ENCODE measurements around the gene MRPS10.

DNA sequence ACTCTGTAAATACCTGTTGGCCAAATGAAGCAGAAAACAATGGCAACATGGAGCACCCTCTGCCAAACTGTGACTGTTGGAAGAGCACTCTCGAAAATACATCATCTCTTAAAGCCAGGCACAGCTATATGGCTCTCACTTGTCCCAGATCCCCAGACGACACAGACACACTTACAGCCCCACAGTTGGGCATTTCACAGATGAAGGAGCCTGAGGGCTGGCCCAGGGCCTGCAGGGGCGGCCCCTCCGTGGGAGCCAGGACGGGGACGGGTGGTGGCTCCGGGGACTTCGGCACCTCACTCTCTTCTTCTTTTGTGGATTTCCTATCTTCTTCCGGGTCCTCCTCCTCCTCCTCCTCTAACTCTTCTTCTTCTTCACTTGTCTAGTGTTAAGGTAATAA lies 18.4 kb upstream of the MRPS10 start:
- TF ChIP-seq, protein P1, sequence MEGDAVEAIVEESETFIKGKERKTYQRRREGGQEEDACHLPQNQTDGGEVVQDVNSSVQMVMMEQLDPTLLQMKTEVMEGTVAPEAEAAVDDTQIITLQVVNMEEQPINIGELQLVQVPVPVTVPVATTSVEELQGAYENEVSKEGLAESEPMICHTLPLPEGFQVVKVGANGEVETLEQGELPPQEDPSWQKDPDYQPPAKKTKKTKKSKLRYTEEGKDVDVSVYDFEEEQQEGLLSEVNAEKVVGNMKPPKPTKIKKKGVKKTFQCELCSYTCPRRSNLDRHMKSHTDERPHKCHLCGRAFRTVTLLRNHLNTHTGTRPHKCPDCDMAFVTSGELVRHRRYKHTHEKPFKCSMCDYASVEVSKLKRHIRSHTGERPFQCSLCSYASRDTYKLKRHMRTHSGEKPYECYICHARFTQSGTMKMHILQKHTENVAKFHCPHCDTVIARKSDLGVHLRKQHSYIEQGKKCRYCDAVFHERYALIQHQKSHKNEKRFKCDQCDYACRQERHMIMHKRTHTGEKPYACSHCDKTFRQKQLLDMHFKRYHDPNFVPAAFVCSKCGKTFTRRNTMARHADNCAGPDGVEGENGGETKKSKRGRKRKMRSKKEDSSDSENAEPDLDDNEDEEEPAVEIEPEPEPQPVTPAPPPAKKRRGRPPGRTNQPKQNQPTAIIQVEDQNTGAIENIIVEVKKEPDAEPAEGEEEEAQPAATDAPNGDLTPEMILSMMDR (IDR thresholded peaks at IDR 0.05; ENCODE audit: insufficient read depth, low read depth, low read length): no peak
- TF ChIP-seq EZH2 (IDR thresholded peaks at IDR 0.05; ENCODE audit: insufficient read depth, low read length): no peak

All from astrocyte (in vitro differentiated cells and primary cell).